ENCODE measurements around the gene WNT3.
"Not testable (repeated sequence)": the region's sequence is repeated elsewhere in the genome, so short reads cannot be mapped to it uniquely, and the experiment has no call there.

Gene WNT3

GRCh38 chr17:46809110-46809571 lies 9.4 kb downstream of the WNT3 start:
- no peak overlapping the region for H3K4me3 ChIP-seq (ENCODE audit: low read length)
- H3K9me3 ChIP-seq (ENCODE audit: control insufficient read depth, low read depth, low read length) = no peaks in the 10 kb centered on the region
- no peak overlapping the region for H3K9ac ChIP-seq (ENCODE audit: low read length)
- no peaks in the 10 kb centered on the region for H3K36me3 ChIP-seq (ENCODE audit: control insufficient read depth, low read depth, low read length)
- peaks cover 3% of the 10 kb centered on the region for H3K4me1 ChIP-seq (ENCODE audit: control insufficient read depth, low read depth, low read length)
- peaks cover 9% of the 10 kb centered on the region for H3K27me3 ChIP-seq (ENCODE audit: control insufficient read depth, insufficient read depth, low read length)
- H3K27ac ChIP-seq (ENCODE audit: low read length) = no peak overlapping the region

GRCh38 chr17:46805771-46806170 lies 12.7 kb downstream of the WNT3 start:
- Histone ChIP-seq H3K4me3 (ENCODE audit: low read length) (no peak overlapping the region), H3K36me3 (ENCODE audit: control insufficient read depth, low read depth, low read length) (no peaks in the 10 kb centered on the region), H3K4me1 (ENCODE audit: control insufficient read depth, low read depth, low read length) (peaks cover 3% of the 10 kb centered on the region), H3K9me3 (ENCODE audit: control insufficient read depth, low read depth, low read length) (no peaks in the 10 kb centered on the region), H3K27ac (ENCODE audit: low read length) (no peak overlapping the region), H3K27me3 (ENCODE audit: control insufficient read depth, insufficient read depth, low read length) (no peaks in the 10 kb centered on the region), H3K9ac (ENCODE audit: low read length) (no peak overlapping the region)

- Histone ChIP-seq H3K4me1 (ENCODE audit: control insufficient read depth, low read depth, low read length) (no peaks in the 10 kb centered on the region), H3K27me3 (ENCODE audit: control insufficient read depth, insufficient read depth, low read length) (no peaks in the 10 kb centered on the region), H3K27ac (ENCODE audit: low read length) (no peak overlapping the region), H3K36me3 (ENCODE audit: control insufficient read depth, low read depth, low read length) (no peaks in the 10 kb centered on the region), H3K4me3 (ENCODE audit: low read length) (no peak overlapping the region), H3K9ac (ENCODE audit: low read length) (no peak overlapping the region), H3K9me3 (ENCODE audit: control insufficient read depth, low read depth, low read length) (no peaks in the 10 kb centered on the region)
Measured at GRCh38 chr17:46803544-46803943, 14.9 kb downstream of the WNT3 start.

- H3K27ac ChIP-seq (ENCODE audit: low read length) = no peak overlapping the region
- H3K9me3 ChIP-seq (ENCODE audit: control insufficient read depth, low read depth, low read length) = no peaks in the 10 kb centered on the region
- no peaks in the 10 kb centered on the region for H3K27me3 ChIP-seq (ENCODE audit: control insufficient read depth, insufficient read depth, low read length)
- H3K36me3 ChIP-seq (ENCODE audit: control insufficient read depth, low read depth, low read length) = no peaks in the 10 kb centered on the region
- no peaks in the 10 kb centered on the region for H3K4me1 ChIP-seq (ENCODE audit: control insufficient read depth, low read depth, low read length)
- H3K9ac ChIP-seq (ENCODE audit: low read length) = no peak overlapping the region
- H3K4me3 ChIP-seq (ENCODE audit: low read length) = no peak overlapping the region
Measured at GRCh38 chr17:46802800-46803199, 15.7 kb downstream of the WNT3 start.

DNA sequence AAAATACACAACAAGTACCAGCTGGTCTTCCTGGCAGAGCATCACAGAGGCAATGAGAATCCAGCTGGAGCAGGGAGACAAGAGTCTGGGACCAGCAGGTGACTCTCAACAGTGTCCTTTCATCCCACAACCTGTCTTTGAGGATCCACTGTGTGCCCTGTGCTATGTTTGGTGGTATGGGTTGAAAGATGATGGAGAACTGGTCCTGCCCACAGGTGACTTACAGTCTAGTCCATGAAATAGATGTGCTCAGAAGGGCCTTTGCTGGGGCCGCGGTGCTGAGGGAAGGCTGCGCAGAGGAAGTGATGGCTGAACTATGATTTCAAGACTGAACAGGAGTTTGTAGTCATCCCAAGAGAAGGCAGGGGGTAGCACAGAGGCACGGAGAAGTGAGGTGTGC lies 17.9 kb downstream of the WNT3 start:
- no peaks in the 10 kb centered on the region for H3K4me1 ChIP-seq (ENCODE audit: control insufficient read depth, low read depth, low read length)
- no peak overlapping the region for H3K27ac ChIP-seq (ENCODE audit: low read length)
- H3K9ac ChIP-seq (ENCODE audit: low read length) = no peak overlapping the region
- H3K27me3 ChIP-seq (ENCODE audit: control insufficient read depth, insufficient read depth, low read length) = no peaks in the 10 kb centered on the region
- no peaks in the 10 kb centered on the region for H3K36me3 ChIP-seq (ENCODE audit: control insufficient read depth, low read depth, low read length)
- no peaks in the 10 kb centered on the region for H3K9me3 ChIP-seq (ENCODE audit: control insufficient read depth, low read depth, low read length)
- no peak overlapping the region for H3K4me3 ChIP-seq (ENCODE audit: low read length)

DNA sequence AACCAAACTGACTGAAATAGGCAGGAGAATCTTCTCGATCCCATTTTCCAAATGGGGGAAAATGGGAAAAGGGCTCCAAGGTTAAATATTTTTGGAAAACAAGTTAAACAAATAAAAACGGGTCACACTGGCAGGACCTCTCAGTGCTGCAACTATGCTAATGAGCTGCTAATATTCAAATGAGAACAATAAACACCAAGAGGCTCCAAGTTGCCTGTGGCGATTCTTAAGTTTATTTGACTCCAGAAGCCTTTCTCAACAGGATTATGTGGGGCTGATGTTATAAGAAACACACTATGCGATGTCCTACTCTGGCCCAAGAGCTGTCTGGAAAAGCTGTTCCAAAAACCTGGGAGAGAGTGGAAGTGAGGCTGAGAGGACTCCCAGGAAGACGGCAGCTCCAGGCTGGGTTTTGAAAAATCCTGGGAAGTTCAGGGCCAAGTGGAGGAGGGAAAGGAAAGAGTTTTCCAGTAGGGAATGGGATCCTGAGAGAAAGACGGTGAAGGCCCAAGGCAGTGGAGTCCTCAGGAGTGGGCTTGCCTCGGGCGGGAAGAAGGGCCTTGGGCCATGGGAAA lies 21.4 kb downstream of the WNT3 start:
- H3K27ac ChIP-seq (ENCODE audit: low read length) = no peak overlapping the region
- H3K9ac ChIP-seq (ENCODE audit: low read length) = no peak overlapping the region
- H3K9me3 ChIP-seq (ENCODE audit: control insufficient read depth, low read depth, low read length) = no peaks in the 10 kb centered on the region
- peaks cover 1% of the 10 kb centered on the region for H3K27me3 ChIP-seq (ENCODE audit: control insufficient read depth, insufficient read depth, low read length)
- H3K4me3 ChIP-seq (ENCODE audit: low read length) = no peak overlapping the region
- no peaks in the 10 kb centered on the region for H3K36me3 ChIP-seq (ENCODE audit: control insufficient read depth, low read depth, low read length)
- no peaks in the 10 kb centered on the region for H3K4me1 ChIP-seq (ENCODE audit: control insufficient read depth, low read depth, low read length)

- H3K4me1 ChIP-seq (ENCODE audit: control insufficient read depth, low read depth, low read length) = no peaks in the 10 kb centered on the region
- H3K9ac ChIP-seq (ENCODE audit: low read length) = no peak overlapping the region
- peaks cover 6% of the 10 kb centered on the region for H3K27me3 ChIP-seq (ENCODE audit: control insufficient read depth, insufficient read depth, low read length)
- H3K9me3 ChIP-seq (ENCODE audit: control insufficient read depth, low read depth, low read length) = no peaks in the 10 kb centered on the region
- H3K27ac ChIP-seq (ENCODE audit: low read length) = no peak overlapping the region
- H3K36me3 ChIP-seq (ENCODE audit: control insufficient read depth, low read depth, low read length) = no peaks in the 10 kb centered on the region
- no peak overlapping the region for H3K4me3 ChIP-seq (ENCODE audit: low read length)
Measured at GRCh38 chr17:46796524-46796923, 22.0 kb downstream of the WNT3 start.

DNA sequence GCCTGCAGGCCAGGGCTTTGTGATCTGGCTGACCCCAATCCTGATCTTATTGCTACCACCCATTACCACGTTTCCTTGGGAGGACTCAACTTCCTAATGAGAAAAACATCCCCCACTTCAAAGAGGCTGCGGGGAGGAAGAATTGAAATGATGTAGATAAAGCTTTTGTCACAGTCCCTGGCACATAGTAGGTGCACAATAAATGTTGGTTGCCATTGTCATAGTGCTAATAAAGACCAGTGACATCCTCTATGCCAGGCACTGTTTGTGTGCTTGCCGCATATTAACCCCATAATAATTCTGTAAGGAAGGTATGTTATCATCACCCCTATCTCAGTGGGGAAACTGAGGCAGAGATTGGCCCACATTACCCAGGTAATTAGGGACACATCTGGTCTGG lies 22.4 kb downstream of the WNT3 start:
- no peak overlapping the region for H3K9ac ChIP-seq (ENCODE audit: low read length)
- H3K27ac ChIP-seq (ENCODE audit: low read length) = no peak overlapping the region
- H3K4me3 ChIP-seq (ENCODE audit: low read length) = no peak overlapping the region
- H3K9me3 ChIP-seq (ENCODE audit: control insufficient read depth, low read depth, low read length) = no peaks in the 10 kb centered on the region
- H3K4me1 ChIP-seq (ENCODE audit: control insufficient read depth, low read depth, low read length) = no peaks in the 10 kb centered on the region
- peaks cover 11% of the 10 kb centered on the region for H3K27me3 ChIP-seq (ENCODE audit: control insufficient read depth, insufficient read depth, low read length)
- H3K36me3 ChIP-seq (ENCODE audit: control insufficient read depth, low read depth, low read length) = no peaks in the 10 kb centered on the region

DNA sequence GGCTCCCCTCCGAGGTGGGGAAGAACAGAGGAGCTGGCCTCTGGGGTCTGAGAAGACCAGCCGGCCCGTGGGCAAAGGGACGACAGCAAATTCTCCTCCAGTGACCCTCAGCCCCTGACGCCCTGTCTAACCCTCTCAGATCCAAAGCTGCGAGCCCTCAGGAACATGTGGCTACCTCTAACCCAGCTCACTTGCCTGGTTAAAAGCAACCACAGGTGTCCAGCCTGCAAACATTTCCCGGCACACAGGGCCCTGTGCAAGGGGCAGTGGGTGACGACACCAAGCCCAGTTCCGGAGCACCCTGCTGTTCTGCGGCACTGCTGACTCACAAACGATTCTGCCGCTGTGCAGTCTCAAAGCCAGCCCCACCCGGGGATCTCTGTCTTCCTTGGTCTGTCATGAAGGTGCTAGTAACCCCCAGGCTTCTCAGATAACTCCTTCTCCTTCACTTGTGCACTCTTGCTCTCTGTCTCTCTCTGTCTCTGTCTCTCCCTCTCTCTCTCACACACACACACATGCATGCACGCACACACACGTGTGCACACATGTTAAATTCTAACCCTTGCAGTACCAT lies 23.0 kb downstream of the WNT3 start:
- peaks cover 17% of the 10 kb centered on the region for H3K27me3 ChIP-seq (ENCODE audit: control insufficient read depth, insufficient read depth, low read length)
- no peaks in the 10 kb centered on the region for H3K36me3 ChIP-seq (ENCODE audit: control insufficient read depth, low read depth, low read length)
- H3K27ac ChIP-seq (ENCODE audit: low read length) = no peak overlapping the region
- no peaks in the 10 kb centered on the region for H3K4me1 ChIP-seq (ENCODE audit: control insufficient read depth, low read depth, low read length)
- no peak overlapping the region for H3K4me3 ChIP-seq (ENCODE audit: low read length)
- no peaks in the 10 kb centered on the region for H3K9me3 ChIP-seq (ENCODE audit: control insufficient read depth, low read depth, low read length)
- no peak overlapping the region for H3K9ac ChIP-seq (ENCODE audit: low read length)

- Histone ChIP-seq H3K27me3 (ENCODE audit: control insufficient read depth, insufficient read depth, low read length) (peaks cover 28% of the 10 kb centered on the region), H3K9ac (ENCODE audit: low read length) (no peak overlapping the region), H3K4me1 (ENCODE audit: control insufficient read depth, low read depth, low read length) (no peaks in the 10 kb centered on the region), H3K4me3 (ENCODE audit: low read length) (no peak overlapping the region), H3K36me3 (ENCODE audit: control insufficient read depth, low read depth, low read length) (no peaks in the 10 kb centered on the region), H3K27ac (ENCODE audit: low read length) (no peak overlapping the region), H3K9me3 (ENCODE audit: control insufficient read depth, low read depth, low read length) (no peaks in the 10 kb centered on the region)
Measured at GRCh38 chr17:46794318-46794717, 24.2 kb downstream of the WNT3 start.

- no peak overlapping the region for H3K27ac ChIP-seq (ENCODE audit: low read length)
- no peak overlapping the region for H3K4me3 ChIP-seq (ENCODE audit: low read length)
- no peaks in the 10 kb centered on the region for H3K36me3 ChIP-seq (ENCODE audit: control insufficient read depth, low read depth, low read length)
- no peaks in the 10 kb centered on the region for H3K4me1 ChIP-seq (ENCODE audit: control insufficient read depth, low read depth, low read length)
- H3K9ac ChIP-seq (ENCODE audit: low read length) = no peak overlapping the region
- H3K9me3 ChIP-seq (ENCODE audit: control insufficient read depth, low read depth, low read length) = no peaks in the 10 kb centered on the region
- peaks cover 31% of the 10 kb centered on the region for H3K27me3 ChIP-seq (ENCODE audit: control insufficient read depth, insufficient read depth, low read length)
Measured at GRCh38 chr17:46793541-46793940, 25.0 kb downstream of the WNT3 start.

GRCh38 chr17:46793023-46793422 lies 25.5 kb downstream of the WNT3 start:
- not testable (repeated sequence) for H3K4me1 ChIP-seq (ENCODE audit: control insufficient read depth, low read depth, low read length)

More at GRCh38 chr17:46793023-46793422, 25.5 kb downstream of the WNT3 start:
- H3K9ac ChIP-seq (ENCODE audit: low read length); H3K27ac ChIP-seq (ENCODE audit: low read length); H3K4me3 ChIP-seq (ENCODE audit: low read length); H3K36me3 ChIP-seq (ENCODE audit: control insufficient read depth, low read depth, low read length); H3K9me3 ChIP-seq (ENCODE audit: control insufficient read depth, low read depth, low read length): not testable (repeated sequence)
- H3K27me3 ChIP-seq (ENCODE audit: control insufficient read depth, insufficient read depth, low read length) = peaks cover 31% of the 10 kb centered on the region

Data from iPS-18a (cell line).